ENCODE data around the gene SH2B2.

SH2B2 gene

DNA sequence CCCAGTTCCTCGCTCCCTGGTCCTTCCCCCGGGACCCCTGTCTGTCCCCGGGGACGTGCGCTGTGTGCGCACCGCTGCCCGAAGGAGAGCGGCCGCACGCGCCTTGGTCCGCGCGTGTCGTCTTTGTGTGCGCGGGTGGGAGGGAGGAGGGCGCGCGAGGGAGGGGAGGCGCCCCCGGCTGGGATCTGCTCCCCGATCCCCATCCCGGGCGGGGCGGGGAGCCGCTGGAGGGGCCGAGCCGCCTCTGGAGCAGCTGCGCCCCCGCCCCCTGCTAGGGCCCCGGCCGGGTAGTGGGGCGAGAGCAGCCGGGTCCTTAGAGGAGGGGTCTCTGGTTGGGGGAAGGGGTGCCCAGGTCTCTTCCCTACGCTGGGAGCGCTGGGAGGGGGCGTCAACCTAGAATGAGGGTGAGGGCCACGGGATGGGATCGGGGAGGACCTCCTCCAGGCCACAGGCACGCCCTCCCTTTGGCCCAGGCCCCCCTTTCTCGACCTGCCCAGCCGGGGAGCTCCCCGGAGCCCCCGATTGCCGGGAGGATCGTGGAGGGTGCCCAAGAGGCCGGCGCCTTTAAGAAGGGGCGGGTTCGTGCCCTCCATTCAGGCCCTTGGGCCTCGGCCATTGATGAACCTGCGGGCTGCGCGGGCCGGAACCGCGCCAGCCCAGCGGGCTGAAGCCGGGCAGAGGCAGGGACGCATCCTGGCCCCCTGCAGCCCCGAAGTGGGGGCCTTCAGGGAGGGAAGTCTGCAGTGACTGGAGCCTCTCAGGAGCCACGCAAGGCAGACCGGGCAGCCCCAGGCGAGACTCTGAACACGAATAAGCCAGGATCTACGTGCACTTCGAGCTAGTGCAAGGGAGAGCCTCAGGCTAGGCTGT lies 678 bp downstream of the SH2B2 start:
- WGBS (ENCODE audit: insufficient coverage, insufficient read length), result no CpG with 5 or more reads among the region's 69 CpGs
- no peak for DNase-seq (ENCODE audit: low read depth, low spot score)
- Histone ChIP-seq H3K4me3 (ENCODE audit: low read length) (peak overlapping the region; percentile 99), H3K9me3 (ENCODE audit: control insufficient read depth, insufficient read depth, low read length) (no peaks in the 10 kb centered on the region), H3K27ac (ENCODE audit: low read length) (no peak overlapping the region), H3K4me1 (ENCODE audit: control insufficient read depth, insufficient read depth, low read length) (no peaks in the 10 kb centered on the region), H3K36me3 (ENCODE audit: control insufficient read depth, insufficient read depth, low read length) (no peaks in the 10 kb centered on the region; the same call in 1 of the 2 replicates), H3K27me3 (ENCODE audit: control insufficient read depth, insufficient read depth, low read length) (no peaks in the 10 kb centered on the region)

DNA sequence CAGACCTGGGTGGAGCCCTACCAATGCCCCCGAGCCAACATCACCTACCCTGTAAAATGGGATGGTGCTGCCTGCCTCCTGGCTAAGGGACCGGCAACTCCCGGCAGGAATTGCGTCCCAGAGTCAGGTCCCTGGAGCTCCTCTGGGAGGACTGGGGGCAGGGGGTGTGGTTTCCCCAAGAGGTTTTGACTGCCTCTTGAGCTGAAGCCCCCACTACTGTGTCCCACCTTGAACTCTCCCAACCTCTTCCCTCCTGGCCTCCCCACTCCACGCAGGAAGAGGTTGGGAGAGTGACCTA lies 1.3 kb downstream of the SH2B2 start:
- Histone ChIP-seq H3K4me3 (ENCODE audit: low read length) (peak overlapping the region; percentile 99; the same call in 1 of the 2 replicates), H3K36me3 (ENCODE audit: control insufficient read depth, insufficient read depth, low read length) (no peaks in the 10 kb centered on the region; the same call in 1 of the 2 replicates), H3K4me1 (ENCODE audit: control insufficient read depth, insufficient read depth, low read length) (no peaks in the 10 kb centered on the region), H3K27ac (ENCODE audit: low read length) (no peak overlapping the region), H3K27me3 (ENCODE audit: control insufficient read depth, insufficient read depth, low read length) (no peaks in the 10 kb centered on the region), H3K9me3 (ENCODE audit: control insufficient read depth, insufficient read depth, low read length) (no peaks in the 10 kb centered on the region)
- WGBS (ENCODE audit: insufficient coverage, insufficient read length), result no CpG with 5 or more reads among the region's 5 CpGs
- no peak for DNase-seq (ENCODE audit: low read depth, low spot score)

DNA sequence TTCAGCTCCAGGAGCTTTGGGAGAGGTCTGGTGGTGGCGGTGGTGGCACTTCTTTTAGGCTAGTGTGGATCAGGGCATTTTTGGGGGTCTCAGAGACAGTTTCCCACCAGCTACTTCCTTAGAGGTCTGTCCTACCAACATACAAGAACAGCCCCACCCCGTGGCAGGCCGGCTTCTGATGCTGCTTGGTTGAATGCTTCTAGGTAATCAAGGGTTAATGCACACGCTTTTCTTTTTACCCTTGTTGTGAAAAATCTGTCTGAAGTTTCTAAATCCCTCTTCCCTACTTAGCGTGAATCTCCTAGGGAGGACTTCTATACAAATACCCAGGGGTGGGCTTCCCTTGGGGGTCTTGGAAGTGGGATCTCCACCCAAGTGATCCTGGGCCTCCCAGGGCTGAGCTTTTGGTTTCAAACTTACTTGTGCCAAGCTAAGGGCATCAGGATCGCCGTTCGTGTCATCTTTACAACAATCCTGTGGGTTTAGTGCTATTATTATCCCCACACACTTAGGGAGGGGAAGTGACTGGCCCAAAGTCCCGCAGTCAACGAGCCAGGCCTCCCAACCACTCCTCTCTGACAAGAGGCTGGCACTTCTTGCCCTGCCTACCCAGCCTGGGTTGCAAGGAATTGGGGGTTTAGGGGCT lies 1.7 kb downstream of the SH2B2 start:
- DNase-seq (ENCODE audit: low read depth, low spot score), result no peak
- Histone ChIP-seq H3K4me3 (ENCODE audit: low read length) (no peak overlapping the region), H3K27ac (ENCODE audit: low read length) (no peak overlapping the region), H3K4me1 (ENCODE audit: control insufficient read depth, insufficient read depth, low read length) (no peaks in the 10 kb centered on the region), H3K27me3 (ENCODE audit: control insufficient read depth, insufficient read depth, low read length) (no peaks in the 10 kb centered on the region), H3K9me3 (ENCODE audit: control insufficient read depth, insufficient read depth, low read length) (no peaks in the 10 kb centered on the region), H3K36me3 (ENCODE audit: control insufficient read depth, insufficient read depth, low read length) (no peaks in the 10 kb centered on the region; the same call in 1 of the 2 replicates)
- no CpG with 5 or more reads among the region's 10 CpGs for WGBS (ENCODE audit: insufficient coverage, insufficient read length)

DNA sequence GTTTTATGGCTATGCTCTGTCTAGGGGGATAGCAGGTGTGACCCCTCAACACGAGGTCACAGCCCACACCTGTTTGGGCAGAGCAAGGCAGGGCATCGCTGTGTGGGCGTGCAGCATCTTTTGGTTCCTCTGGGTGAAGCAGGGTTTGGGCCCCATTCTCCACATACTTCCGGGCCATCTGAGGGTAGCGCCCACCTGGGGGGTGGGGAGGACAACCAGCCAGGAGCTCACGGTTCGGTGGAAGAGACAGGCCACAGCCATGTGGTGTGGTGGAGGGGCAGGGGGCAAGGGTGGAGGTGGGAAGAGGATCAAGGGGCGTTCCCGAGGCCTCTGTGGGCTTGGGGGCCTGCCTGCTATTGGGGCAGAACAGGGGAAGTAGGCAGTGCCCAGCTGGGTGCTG lies 2.4 kb downstream of the SH2B2 start:
- Histone ChIP-seq H3K4me1 (ENCODE audit: control insufficient read depth, insufficient read depth, low read length) (no peaks in the 10 kb centered on the region), H3K9me3 (ENCODE audit: control insufficient read depth, insufficient read depth, low read length) (no peaks in the 10 kb centered on the region), H3K36me3 (ENCODE audit: control insufficient read depth, insufficient read depth, low read length) (no peaks in the 10 kb centered on the region; the same call in 1 of the 2 replicates), H3K27ac (ENCODE audit: low read length) (no peak overlapping the region), H3K4me3 (ENCODE audit: low read length) (no peak overlapping the region), H3K27me3 (ENCODE audit: control insufficient read depth, insufficient read depth, low read length) (no peaks in the 10 kb centered on the region)
- DNase-seq (ENCODE audit: low read depth, low spot score), result no peak
- no CpG with 5 or more reads among the region's 9 CpGs for WGBS (ENCODE audit: insufficient coverage, insufficient read length)

DNA sequence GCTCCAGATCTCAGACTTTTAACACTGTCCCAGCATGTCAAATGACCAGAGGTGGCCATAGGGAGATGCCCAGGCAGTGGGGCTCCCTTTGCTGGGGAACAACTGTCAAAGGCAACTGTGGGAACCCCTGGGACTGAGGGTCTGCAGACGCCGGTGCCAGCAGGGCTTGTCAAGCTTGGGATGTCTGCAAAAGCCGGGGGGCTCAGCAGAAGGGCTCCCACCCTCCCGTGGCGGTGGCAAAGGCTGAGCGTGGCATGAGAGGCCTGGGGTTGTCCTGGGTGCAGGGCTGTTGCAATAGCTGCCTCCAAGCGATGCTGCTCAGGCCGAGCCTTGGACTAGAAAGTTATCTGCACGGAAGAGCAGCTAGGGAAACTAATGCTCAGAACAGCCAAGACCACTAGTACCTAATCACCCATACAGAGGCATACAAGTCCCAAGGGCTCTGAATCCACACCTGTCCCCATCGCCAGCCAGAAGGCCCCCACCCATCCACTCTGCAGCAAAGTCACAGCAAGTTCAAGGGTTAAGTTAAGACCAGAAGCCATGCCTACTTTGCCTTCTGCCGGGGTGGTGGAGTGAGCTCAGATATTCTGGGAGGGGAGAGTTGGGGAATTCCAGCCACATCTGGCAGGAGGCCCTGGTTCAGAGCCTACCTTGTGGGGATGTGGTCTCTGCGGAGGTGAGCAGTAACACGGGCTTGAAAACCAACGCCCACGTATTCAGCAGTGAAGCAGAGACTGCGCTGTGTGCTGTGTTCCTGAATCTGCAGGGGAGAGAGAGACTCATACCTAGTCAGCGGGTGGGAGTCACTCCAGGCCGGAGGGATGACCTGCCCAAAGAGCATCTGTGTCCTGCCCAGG lies 4.6 kb downstream of the SH2B2 start:
- Histone ChIP-seq H3K27me3 (ENCODE audit: control insufficient read depth, insufficient read depth, low read length) (no peaks in the 10 kb centered on the region), H3K4me3 (ENCODE audit: low read length) (no peak overlapping the region), H3K4me1 (ENCODE audit: control insufficient read depth, insufficient read depth, low read length) (peaks cover 4% of the 10 kb centered on the region; the same call in 1 of the 2 replicates), H3K36me3 (ENCODE audit: control insufficient read depth, insufficient read depth, low read length) (no peaks in the 10 kb centered on the region; the same call in 1 of the 2 replicates), H3K27ac (ENCODE audit: low read length) (no peak overlapping the region), H3K9me3 (ENCODE audit: control insufficient read depth, insufficient read depth, low read length) (no peaks in the 10 kb centered on the region)
- WGBS (ENCODE audit: insufficient coverage, insufficient read length), result no CpG with 5 or more reads among the region's 18 CpGs
- no peak for DNase-seq (ENCODE audit: low read depth, low spot score)

DNA sequence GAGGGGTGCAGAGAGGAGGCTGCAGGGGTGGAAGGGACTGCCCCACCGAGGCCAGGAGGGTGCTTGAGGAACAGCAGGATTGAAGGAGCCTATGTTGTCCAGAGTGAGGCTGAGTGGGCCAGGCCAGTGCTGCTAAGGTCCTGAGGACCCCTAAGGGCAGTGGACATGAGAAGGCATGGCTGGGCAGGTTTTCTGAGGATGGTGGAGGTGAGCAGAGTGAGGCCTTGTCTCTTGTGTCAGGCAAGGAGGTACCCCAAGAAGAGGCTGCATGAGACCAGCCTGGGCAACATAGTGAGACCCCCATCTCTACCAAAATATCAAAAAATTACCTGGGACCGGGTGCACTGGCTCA lies 5.2 kb downstream of the SH2B2 start:
- Histone ChIP-seq H3K4me1 (ENCODE audit: control insufficient read depth, insufficient read depth, low read length) (peaks cover 5% of the 10 kb centered on the region; the same call in 1 of the 2 replicates), H3K9me3 (ENCODE audit: control insufficient read depth, insufficient read depth, low read length) (no peaks in the 10 kb centered on the region), H3K4me3 (ENCODE audit: low read length) (no peak overlapping the region), H3K27me3 (ENCODE audit: control insufficient read depth, insufficient read depth, low read length) (no peaks in the 10 kb centered on the region), H3K27ac (ENCODE audit: low read length) (no peak overlapping the region), H3K36me3 (ENCODE audit: control insufficient read depth, insufficient read depth, low read length) (no peaks in the 10 kb centered on the region; the same call in 1 of the 2 replicates)
- WGBS (ENCODE audit: insufficient coverage, insufficient read length), result no CpG with 5 or more reads among the region's 2 CpGs
- no peak for DNase-seq (ENCODE audit: low read depth, low spot score)

DNA sequence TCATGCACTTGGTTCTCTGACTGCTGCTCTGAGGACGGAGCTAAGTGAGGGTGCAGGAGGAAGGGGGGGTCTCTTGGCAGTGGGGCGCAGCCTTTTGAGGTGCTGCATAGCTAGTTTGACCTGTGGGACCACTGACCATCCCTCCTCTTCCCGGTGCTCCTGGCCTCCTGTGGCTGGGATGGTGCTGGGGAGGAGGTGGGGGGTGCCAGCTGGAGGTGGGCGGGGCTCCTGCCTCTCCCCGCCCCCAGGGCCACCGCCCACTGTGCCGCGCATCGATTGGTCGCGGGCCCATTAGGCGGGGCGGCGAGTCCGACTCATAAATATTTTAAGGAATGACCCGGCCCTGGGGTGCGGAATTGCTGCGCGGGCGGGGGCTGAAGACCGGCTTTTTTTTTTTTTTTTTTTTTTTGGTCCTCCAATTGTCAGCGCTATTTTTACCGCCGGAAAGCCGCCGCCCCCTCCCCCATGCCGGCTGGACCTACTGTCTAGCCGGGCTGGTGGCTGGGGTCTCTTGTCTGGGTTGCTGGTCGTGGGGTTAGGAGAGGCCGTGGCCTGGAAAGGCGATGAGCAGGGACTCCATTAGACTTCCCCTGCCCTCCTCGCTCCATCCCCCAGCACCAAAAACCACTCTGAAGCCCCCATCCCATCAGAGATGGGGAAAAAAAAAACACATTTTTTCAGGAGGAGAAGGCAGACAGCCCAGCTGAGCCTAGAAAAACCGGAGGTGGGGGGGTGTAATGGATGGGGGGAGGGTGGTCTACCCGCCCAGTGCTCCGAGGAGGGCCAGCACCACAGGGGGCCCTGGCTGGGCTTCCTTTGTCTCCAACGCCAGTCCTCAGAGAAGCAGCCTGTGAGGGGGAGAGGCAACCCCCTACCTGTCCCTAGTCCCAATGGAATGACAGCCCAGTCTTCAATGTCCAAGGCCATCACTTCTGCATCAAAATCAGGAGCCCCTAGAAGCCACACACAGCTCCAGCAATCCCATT lies 6.4 kb downstream of the SH2B2 start:
- Histone ChIP-seq H3K36me3 (ENCODE audit: control insufficient read depth, insufficient read depth, low read length) (no peaks in the 10 kb centered on the region), H3K27me3 (ENCODE audit: control insufficient read depth, insufficient read depth, low read length) (no peaks in the 10 kb centered on the region), H3K9me3 (ENCODE audit: control insufficient read depth, insufficient read depth, low read length) (no peaks in the 10 kb centered on the region), H3K4me1 (ENCODE audit: control insufficient read depth, insufficient read depth, low read length) (peaks cover 5% of the 10 kb centered on the region; the same call in 1 of the 2 replicates), H3K27ac (ENCODE audit: low read length) (no peak overlapping the region), H3K4me3 (ENCODE audit: low read length) (peak overlapping the region; percentile 15; the same call in 1 of the 2 replicates)
- DNase-seq (ENCODE audit: low read depth, low spot score), result no peak
- no CpG with 5 or more reads among the region's 36 CpGs for WGBS (ENCODE audit: insufficient coverage, insufficient read length)

DNA sequence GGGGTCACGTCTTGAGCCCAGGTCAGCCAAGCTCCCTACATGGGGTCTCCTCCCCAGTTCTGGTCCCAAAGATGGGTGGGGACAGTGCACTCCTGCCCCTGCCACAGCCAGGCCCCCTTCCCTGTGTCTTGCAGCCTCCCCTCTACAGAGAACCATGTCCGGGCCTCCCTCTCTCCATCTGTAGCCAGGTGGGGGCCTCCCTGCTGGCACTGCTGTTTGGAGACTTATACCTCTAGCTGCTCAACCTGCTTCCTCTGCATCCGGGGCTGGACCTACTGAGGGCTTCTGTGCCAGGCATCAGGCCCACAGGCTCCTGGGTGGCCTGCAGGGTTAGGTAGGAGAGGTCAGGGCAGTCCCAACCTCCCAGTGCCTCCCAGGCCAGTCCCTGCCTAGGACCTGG lies 7.9 kb downstream of the SH2B2 start:
- H3K4me3 ChIP-seq (ENCODE audit: low read length), result no peak overlapping the region
- no peaks in the 10 kb centered on the region for H3K36me3 ChIP-seq (ENCODE audit: control insufficient read depth, insufficient read depth, low read length)
- no peak for DNase-seq (ENCODE audit: low read depth, low spot score)
- no peaks in the 10 kb centered on the region for H3K9me3 ChIP-seq (ENCODE audit: control insufficient read depth, insufficient read depth, low read length)
- H3K4me1 ChIP-seq (ENCODE audit: control insufficient read depth, insufficient read depth, low read length), result peaks cover 5% of the 10 kb centered on the region; the same call in 1 of the 2 replicates
- H3K27me3 ChIP-seq (ENCODE audit: control insufficient read depth, insufficient read depth, low read length), result no peaks in the 10 kb centered on the region
- H3K27ac ChIP-seq (ENCODE audit: low read length), result no peak overlapping the region
- WGBS (ENCODE audit: insufficient coverage, insufficient read length), result no CpG with 5 or more reads among the region's 3 CpGs

DNA sequence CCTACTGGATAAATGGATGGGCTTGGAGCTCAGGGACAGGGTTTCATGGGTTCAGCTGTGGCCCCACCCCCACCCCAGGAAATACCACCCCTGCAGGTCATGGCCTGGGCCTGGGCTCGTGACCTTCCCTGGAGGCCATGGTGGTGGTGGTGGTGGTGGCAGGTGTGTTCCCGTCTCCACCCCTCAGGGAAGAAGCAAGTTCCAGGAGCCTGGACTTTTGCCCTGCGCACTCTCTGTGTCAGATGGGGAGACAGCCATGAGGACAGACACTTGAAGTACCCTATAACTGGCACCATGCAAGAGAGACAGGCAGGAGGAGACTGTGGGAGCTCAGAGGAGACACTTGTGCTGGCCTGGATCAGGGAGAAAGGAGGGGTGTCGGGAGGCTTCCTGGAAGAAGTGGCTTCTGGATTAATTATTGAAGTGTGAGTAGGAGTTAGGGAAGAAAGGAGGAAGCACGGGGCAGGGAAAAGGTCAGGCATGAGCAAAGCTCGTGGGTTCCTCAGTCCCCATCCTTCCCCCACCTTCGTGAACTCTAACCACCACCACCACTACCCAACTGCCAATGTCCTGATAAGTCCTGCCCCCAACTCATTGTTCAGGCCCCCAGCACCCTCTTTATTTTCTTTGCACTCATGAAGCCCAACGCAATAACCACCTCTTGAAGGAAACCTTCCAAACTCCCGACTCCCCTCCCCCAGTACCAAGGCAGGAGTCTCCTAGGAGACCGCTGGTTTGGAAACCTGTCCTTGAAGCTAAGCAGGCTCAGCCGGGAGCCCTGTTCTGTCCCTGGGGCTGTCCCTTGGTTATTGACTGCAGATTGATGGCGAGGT lies 8.9 kb downstream of the SH2B2 start:
- Histone ChIP-seq H3K27ac (ENCODE audit: low read length) (no peak overlapping the region), H3K36me3 (ENCODE audit: control insufficient read depth, insufficient read depth, low read length) (no peaks in the 10 kb centered on the region), H3K4me3 (ENCODE audit: low read length) (no peak overlapping the region), H3K4me1 (ENCODE audit: control insufficient read depth, insufficient read depth, low read length) (peaks cover 5% of the 10 kb centered on the region; the same call in 1 of the 2 replicates), H3K27me3 (ENCODE audit: control insufficient read depth, insufficient read depth, low read length) (no peaks in the 10 kb centered on the region), H3K9me3 (ENCODE audit: control insufficient read depth, insufficient read depth, low read length) (no peaks in the 10 kb centered on the region)
- no CpG with 5 or more reads among the region's 12 CpGs for WGBS (ENCODE audit: insufficient coverage, insufficient read length)
- DNase-seq (ENCODE audit: low read depth, low spot score), result no peak

Measured in iPS DF 6.9 (cell line).